Activated effector memory CD4-positive, alpha-beta T cell treated with Interleukin-2 at 50 U/mL for 16 hours (primary cell): ENCODE results near the gene GNA14.
"Not testable (repeated sequence)": the region's sequence is repeated elsewhere in the genome, so short reads cannot be mapped to it uniquely, and the experiment has no call there.

ENCODE experiments used
- DNase-seq: peaks from one replicate; pipeline ENCODE4 v3.0.0-alpha.2; 2020

Gene GNA14

GRCh38 chr9:77587042-77587441 lies 61.1 kb downstream of the GNA14 start:
- no peak for DNase-seq

- no peak for DNase-seq
Measured at GRCh38 chr9:77586591-77586990, 61.5 kb downstream of the GNA14 start.

GRCh38 chr9:77585335-77585786 lies 62.8 kb downstream of the GNA14 start:
- DNase-seq = no peak

GRCh38 chr9:77584927-77585326 lies 63.2 kb downstream of the GNA14 start:
- DNase-seq = not testable (repeated sequence)

- DNase-seq = no peak
Measured at GRCh38 chr9:77582961-77583576, 65.1 kb downstream of the GNA14 start.

GRCh38 chr9:77582525-77582924 lies 65.6 kb downstream of the GNA14 start:
- no peak for DNase-seq

GRCh38 chr9:77575785-77576184 lies 72.3 kb downstream of the GNA14 start:
- DNase-seq = no peak

- DNase-seq = no peak
Measured at GRCh38 chr9:77569335-77569734, 78.8 kb downstream of the GNA14 start.

- no peak for DNase-seq
Measured at GRCh38 chr9:77563174-77563573, 84.9 kb downstream of the GNA14 start.

- DNase-seq = no peak
Measured at GRCh38 chr9:77562019-77562748, 85.9 kb downstream of the GNA14 start.

GRCh38 chr9:77561331-77562018 lies 86.6 kb downstream of the GNA14 start:
- no peak for DNase-seq

GRCh38 chr9:77556396-77556795 lies 91.7 kb downstream of the GNA14 start:
- no peak for DNase-seq

- no peak for DNase-seq
Measured at GRCh38 chr9:77554586-77555105, 93.5 kb downstream of the GNA14 start.

- DNase-seq = no peak
Measured at GRCh38 chr9:77547106-77547730, 100.9 kb downstream of the GNA14 start.

- DNase-seq = no peak
Measured at GRCh38 chr9:77546376-77546950, 101.7 kb downstream of the GNA14 start.

GRCh38 chr9:77544546-77544945 lies 103.6 kb downstream of the GNA14 start:
- no peak for DNase-seq

- no peak for DNase-seq
Measured at GRCh38 chr9:77543131-77543822, 104.8 kb downstream of the GNA14 start.

- DNase-seq = no peak
Measured at GRCh38 chr9:77541600-77541999, 106.5 kb downstream of the GNA14 start.

GRCh38 chr9:77541055-77541454 lies 107.1 kb downstream of the GNA14 start:
- DNase-seq = no peak

- DNase-seq = no peak
Measured at GRCh38 chr9:77534376-77535057, 113.6 kb downstream of the GNA14 start.

GRCh38 chr9:77533671-77534070 lies 114.5 kb downstream of the GNA14 start:
- DNase-seq = no peak

- DNase-seq = no peak
Measured at GRCh38 chr9:77532607-77533006, 115.5 kb downstream of the GNA14 start.
